HUES48 (cell line): ENCODE data around the gene ZFP3.
"Not testable (repeated sequence)": the region's sequence is repeated elsewhere in the genome, so short reads cannot be mapped to it uniquely, and the experiment has no call there.

Source experiments
- H3K27ac ChIP-seq: one replicate; pipeline ENCODE4 v1.7.0; 2013; ENCODE audit warnings: low read depth, low read length, inconsistent platforms
- H3K27me3 ChIP-seq: 2 replicates; pipeline ENCODE4 v1.6.1; 2013; ENCODE audit warnings: mild to moderate bottlenecking, low read length; ENCODE audit not compliant: control insufficient read depth, insufficient read depth
- H3K36me3 ChIP-seq: 2 replicates; pipeline ENCODE4 v1.6.1; 2013; ENCODE audit warnings: low read length; ENCODE audit not compliant: control insufficient read depth, insufficient read depth
- H3K4me1 ChIP-seq: 2 replicates; pipeline ENCODE4 v1.6.1; 2013; ENCODE audit warnings: mild to moderate bottlenecking, low read length; ENCODE audit not compliant: control insufficient read depth, insufficient read depth
- H3K4me3 ChIP-seq: 2 replicates; pipeline ENCODE4 v1.5.1; 2013; ENCODE audit warnings: mild to moderate bottlenecking, low read depth, low read length
- H3K9ac ChIP-seq: 2 replicates; pipeline ENCODE4 v1.6.1; 2013; ENCODE audit warnings: mild to moderate bottlenecking, low read depth, low read length, moderate library complexity
- H3K9me3 ChIP-seq: 2 replicates; pipeline ENCODE4 v1.6.1; 2013; ENCODE audit warnings: low read length; ENCODE audit not compliant: control insufficient read depth, insufficient read depth

ZFP3 gene

DNA sequence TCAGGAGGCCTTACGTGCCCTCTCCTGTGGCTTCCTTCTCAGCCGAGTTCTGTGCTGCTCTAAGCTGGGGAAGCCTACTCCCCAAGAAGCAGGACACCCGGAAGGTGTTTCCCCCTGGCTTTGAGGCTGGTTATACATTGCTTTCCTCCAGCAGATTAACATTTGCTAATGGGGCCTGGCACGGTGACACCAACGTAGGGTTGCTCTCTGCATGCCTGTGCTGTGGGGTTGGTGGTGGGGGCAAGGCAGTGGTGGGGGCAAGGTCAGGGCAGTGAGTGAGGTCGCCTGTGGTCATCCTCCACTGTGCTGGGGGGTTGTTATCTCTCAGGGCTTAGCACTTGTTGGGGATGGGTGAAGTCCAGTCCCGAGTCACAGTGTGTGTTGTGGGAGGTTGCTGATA is 41.8 kb downstream of the ZFP3 start:
- Histone ChIP-seq H3K9me3 (no peaks in the 10 kb centered on the region), H3K27ac (no peak overlapping the region), H3K4me3 (no peak overlapping the region), H3K4me1 (no peaks in the 10 kb centered on the region), H3K36me3 (no peaks in the 10 kb centered on the region), H3K27me3 (peaks cover 22% of the 10 kb centered on the region), H3K9ac (no peak overlapping the region)

DNA sequence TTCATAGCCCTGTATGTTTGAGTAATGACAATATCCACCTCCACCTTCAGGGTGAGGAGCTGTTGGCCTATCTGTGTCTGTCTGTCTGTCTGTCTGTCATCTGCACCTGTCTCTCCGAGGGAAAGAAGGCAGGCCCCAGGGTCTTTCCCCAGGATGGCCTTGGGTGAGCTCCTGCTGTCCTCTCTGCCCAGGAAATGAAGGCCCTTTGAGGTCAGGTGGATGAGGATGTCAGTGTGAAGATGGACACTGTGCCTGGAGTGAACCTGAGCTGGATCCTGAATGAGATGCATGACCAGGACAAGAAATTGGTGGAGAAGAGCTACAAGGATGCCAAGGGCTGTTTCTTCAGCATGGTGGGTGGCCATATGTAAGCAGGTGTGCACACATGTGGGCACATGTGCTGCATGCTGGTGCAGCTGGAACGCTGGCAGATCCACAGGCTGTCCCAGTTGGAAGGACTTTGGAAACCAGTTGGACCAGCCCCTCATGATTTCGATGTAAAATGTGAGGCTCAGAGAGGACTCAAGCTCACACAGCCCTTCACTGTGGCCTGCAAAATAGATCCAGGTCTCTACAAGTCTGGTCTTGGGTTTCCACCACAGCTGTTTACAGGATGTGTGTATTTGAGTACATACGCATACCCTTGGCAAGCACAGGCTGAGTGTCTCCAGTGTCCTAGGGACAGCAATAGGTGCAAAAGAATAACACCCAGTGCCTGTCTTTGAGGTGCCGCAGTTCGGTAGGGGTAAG is 42.3 kb downstream of the ZFP3 start:
- H3K9ac ChIP-seq, H3K27ac ChIP-seq, H3K4me1 ChIP-seq, H3K4me3 ChIP-seq, H3K9me3 ChIP-seq, H3K36me3 ChIP-seq: not testable (repeated sequence)
- peaks cover 22% of the 10 kb centered on the region for H3K27me3 ChIP-seq

- H3K27me3 ChIP-seq, result peaks cover 22% of the 10 kb centered on the region
- H3K36me3 ChIP-seq, result no peaks in the 10 kb centered on the region
- no peak overlapping the region for H3K4me3 ChIP-seq
- H3K9ac ChIP-seq, result no peak overlapping the region
- no peaks in the 10 kb centered on the region for H3K9me3 ChIP-seq
- H3K4me1 ChIP-seq, result no peaks in the 10 kb centered on the region
- no peak overlapping the region for H3K27ac ChIP-seq
These were observed 43.0 kb downstream of the ZFP3 start for GRCh38 chr17:5121186-5121841.

DNA sequence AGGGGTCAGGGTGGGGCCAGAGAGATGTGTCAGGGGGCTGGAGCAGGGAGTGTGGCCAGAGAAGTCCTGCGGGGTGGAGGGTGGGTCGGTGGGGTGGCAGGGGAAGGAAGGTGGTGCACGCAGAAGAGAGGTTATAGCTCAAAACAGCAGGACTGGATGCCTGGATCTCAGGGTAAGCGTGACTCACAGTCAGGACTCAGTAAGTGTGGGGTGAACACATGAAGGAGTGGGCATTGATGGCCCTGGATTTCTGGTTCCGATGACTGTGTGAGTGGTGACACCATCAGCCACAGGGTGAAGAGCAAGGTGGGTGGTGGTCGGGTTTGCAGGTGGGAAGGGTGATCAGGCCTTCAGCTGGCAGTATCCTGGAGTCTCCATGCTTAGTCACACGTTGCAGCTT is 43.8 kb downstream of the ZFP3 start:
- peak overlapping the region; percentile 71 for H3K4me3 ChIP-seq
- not testable (repeated sequence) for H3K9ac ChIP-seq, H3K9me3 ChIP-seq, H3K27ac ChIP-seq, H3K36me3 ChIP-seq, H3K4me1 ChIP-seq
- H3K27me3 ChIP-seq, result peaks cover 19% of the 10 kb centered on the region

DNA sequence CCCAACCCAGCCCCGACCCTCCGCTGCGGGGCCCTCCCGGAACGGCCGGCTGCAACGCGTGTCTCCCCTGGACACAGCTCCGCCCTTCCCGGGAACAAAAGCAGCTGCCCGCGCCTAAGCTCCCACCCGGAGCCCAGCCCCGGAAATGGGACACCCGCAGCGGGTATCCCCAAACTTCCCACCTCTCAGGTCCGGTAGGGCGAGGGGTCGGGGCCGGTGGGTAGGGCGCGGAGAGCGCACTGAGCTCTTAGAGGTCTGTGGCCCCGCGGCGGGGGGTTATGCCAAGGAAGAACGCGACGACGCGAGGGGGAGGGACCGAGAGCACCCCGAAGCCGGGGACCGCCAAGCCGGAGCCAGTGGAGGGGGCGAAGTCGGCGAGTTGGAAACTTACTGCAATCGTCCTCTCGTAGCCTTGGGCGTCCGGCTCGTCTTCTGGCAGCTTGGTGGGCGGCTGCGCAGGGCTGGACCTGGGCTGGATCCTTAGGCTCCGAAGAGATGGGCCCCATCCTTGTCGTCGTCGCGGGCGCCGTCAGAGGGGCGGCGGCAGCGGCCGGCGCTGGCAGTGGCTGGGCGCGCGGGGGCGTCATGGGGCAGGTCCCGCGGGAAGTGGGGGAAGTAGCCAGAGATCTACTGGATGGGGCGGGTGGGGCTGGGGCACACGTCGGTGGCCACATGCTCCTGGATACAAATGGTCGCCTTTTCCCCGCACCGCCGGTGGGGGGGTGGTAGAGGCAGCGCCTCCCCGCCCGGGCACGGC is 44.5 kb downstream of the ZFP3 start:
- H3K27me3 ChIP-seq, result peaks cover 19% of the 10 kb centered on the region
- H3K36me3 ChIP-seq, result no peaks in the 10 kb centered on the region
- H3K4me3 ChIP-seq, result peak overlapping the region; percentile 71
- H3K4me1 ChIP-seq, result no peaks in the 10 kb centered on the region
- no peak overlapping the region for H3K27ac ChIP-seq
- H3K9me3 ChIP-seq, result no peaks in the 10 kb centered on the region
- peak overlapping the region; percentile 48; the same call in 1 of the 2 replicates for H3K9ac ChIP-seq

GRCh38 chr17:5123343-5124124 is 45.3 kb downstream of the ZFP3 start:
- Histone ChIP-seq H3K4me3 (peak overlapping the region; percentile 71; the same call in 1 of the 2 replicates), H3K4me1 (no peaks in the 10 kb centered on the region)

GRCh38 chr17:5124125-5124760 is 46.0 kb downstream of the ZFP3 start:
- H3K4me1 ChIP-seq, H3K27ac ChIP-seq, H3K36me3 ChIP-seq, H3K9me3 ChIP-seq, H3K4me3 ChIP-seq, H3K9ac ChIP-seq: not testable (repeated sequence)
- H3K27me3 ChIP-seq, result peaks cover 19% of the 10 kb centered on the region

More at GRCh38 chr17:5123343-5124124, 45.3 kb downstream of the ZFP3 start:
- H3K9me3 ChIP-seq, result no peaks in the 10 kb centered on the region
- H3K27me3 ChIP-seq, result peaks cover 19% of the 10 kb centered on the region
- no peak overlapping the region for H3K27ac ChIP-seq
- no peaks in the 10 kb centered on the region for H3K36me3 ChIP-seq
- H3K9ac ChIP-seq, result no peak overlapping the region

DNA sequence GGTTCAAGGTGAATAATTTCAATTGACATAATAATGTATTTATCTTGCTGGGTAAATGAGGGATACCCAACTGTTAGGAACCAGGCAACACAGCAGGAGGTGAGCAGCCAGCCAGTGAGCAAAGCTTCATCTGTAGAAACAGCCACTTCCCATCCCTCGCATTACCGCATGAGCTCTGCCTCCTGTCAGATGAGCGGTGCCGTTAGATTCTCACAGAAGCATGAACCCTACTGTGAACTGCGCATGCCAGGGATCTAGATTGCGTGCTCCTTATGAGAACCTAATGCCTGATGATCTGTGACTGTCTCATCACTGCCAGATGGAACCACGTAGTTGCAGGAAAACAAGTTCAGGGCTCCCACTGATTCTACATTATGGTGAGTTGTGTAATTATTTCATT is 46.6 kb downstream of the ZFP3 start:
- H3K9ac ChIP-seq, H3K27ac ChIP-seq, H3K4me1 ChIP-seq, H3K36me3 ChIP-seq, H3K9me3 ChIP-seq, H3K4me3 ChIP-seq: not testable (repeated sequence)
- peaks cover 19% of the 10 kb centered on the region for H3K27me3 ChIP-seq

GRCh38 chr17:5126719-5127488 is 48.6 kb downstream of the ZFP3 start:
- H3K4me3 ChIP-seq, result no peak overlapping the region
- H3K9ac ChIP-seq, result no peak overlapping the region
- H3K4me1 ChIP-seq, result no peaks in the 10 kb centered on the region
- no peaks in the 10 kb centered on the region for H3K9me3 ChIP-seq
- H3K27me3 ChIP-seq, result peaks cover 19% of the 10 kb centered on the region
- H3K36me3 ChIP-seq, result no peaks in the 10 kb centered on the region
- H3K27ac ChIP-seq, result no peak overlapping the region

GRCh38 chr17:5127910-5128309 is 49.6 kb downstream of the ZFP3 start:
- Histone ChIP-seq H3K9ac (no peak overlapping the region), H3K27ac (no peak overlapping the region), H3K36me3 (no peaks in the 10 kb centered on the region), H3K27me3 (peaks cover 9% of the 10 kb centered on the region; the same call in 1 of the 2 replicates), H3K9me3 (no peaks in the 10 kb centered on the region), H3K4me3 (no peak overlapping the region), H3K4me1 (no peaks in the 10 kb centered on the region)
